H4 (cell line): ENCODE data around the gene RDX. TPM values are rescaled to one million over a fixed set of nuclear protein-coding genes. Genes with fewer than 3 reads are reported as not detected.

Experiments
- DNase-seq: peaks from one replicate; pipeline ENCODE4 v3.0.0-alpha.2; 2015; ENCODE audit warnings: low spot score
- total RNA-seq: library from RNA; depleted of rRNA; stranded (reverse); fragments of >200 nt; shearing (Covaris generic); gene quantifications from 2 replicates; pipeline ENCODE4 v1.2.3, GENCODE V29; 2014; rRNA removed

Gene RDX
- total RNA-seq, 1 experiment from 2014 or later, result 68.9 TPM

DNA sequence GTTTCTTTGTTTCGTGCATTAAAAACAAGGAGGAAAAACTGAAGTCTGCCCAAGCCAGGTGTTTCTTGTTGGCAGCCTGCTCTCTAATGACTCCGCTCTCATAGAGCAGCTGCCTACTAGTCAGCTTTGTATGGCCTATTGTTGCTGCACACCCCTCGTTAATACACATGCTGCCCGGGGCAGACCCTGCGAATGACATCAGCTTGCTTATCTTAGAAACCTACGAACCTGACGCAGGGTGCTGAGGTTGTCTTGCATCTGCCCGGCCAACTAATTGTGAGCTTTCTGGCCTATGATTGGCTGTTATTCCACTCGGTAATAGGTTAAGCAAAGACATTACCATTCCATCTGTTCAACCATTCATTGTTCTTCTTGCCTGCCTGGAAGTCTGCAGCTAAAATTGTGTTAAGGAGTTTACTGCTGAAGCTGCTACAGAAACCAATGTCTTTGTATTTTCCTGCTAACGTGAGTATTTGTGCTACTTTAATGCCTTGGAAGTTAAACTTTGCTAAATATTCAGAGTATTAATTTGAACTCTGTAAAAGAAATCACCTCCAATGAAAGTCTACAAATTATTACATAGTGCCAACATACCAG is 165.7 kb downstream of the RDX start:
- no peak for DNase-seq

DNA sequence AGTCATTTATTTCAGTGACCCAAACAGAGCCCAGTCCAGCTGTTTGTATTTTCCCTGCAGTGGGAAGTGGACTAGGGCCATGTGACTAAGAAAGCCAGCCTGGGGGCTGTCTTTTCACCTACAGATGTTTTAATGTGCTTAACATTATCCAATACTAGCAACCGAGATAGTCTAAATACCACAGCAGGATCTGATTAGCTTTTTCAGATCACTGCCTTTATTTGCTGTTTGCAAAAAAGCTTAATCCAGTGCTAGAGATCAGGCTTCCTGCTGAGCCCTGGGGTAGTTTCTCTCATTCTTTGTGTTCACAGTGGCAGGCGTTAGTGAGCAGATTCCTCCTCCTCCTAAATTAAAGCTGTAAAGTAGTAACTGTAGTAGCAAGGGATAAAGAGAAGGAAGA is 168.3 kb downstream of the RDX start:
- no peak for DNase-seq

DNA sequence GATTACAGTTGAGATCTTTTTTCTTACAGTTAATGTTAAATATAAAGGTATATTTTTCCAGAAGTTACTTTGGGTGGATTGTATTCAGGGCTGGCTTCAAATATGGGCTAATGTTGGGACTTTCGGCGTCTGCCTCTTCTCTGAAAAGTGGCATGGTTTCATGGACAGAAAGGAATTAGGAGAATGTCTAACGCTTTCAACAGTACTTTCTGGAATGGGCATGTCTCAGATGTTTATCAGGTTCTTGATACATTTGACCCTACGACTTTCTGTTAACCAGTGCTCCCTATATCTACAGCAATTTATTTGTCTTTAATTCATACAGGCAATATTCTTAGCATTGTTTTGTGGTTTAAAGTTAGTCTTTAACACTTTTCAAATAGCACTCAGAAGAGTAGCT is 169.5 kb downstream of the RDX start:
- no peak for DNase-seq

DNA sequence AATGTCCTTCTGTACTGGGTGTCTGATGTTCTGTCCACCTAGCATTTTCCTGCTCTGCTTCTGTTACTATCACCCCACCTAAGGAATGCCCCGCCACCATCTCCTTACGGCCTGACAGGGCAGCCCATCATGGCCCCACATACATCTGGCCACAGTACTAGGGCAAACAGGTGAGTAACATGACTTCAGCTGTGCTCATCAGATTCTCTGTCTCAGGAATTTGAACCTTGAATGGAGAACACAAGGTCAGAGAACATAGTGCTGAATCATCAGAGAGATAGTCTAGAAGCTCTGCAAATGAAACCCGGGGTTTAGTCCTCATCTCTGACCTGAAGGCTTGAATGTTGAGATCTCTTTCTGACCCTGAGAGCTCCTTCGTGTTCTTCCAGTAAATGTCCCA is 170.8 kb downstream of the RDX start:
- DNase-seq, result no peak

Other genes starting within 250 kb of the RDX start
- gene ZC3H12C, start 203.2 kb downstream of the RDX start, total RNA-seq, result 3.0 and 4.5 TPM in 2 replicates
- 17.9 and 19.0 TPM in 2 replicates for gene FDX1, start 133.3 kb upstream of the RDX start, total RNA-seq